ENCODE data around the gene MARCHF3.

The MARCHF3 gene

GRCh38 chr5:126918615-126918957, 111.8 kb downstream of the MARCHF3 start:
- TF ChIP-seq CTCF (conservative IDR thresholded peaks at IDR 0.05; ENCODE audit: low read length) (no peak), EZH2phosphoT487 (IDR thresholded peaks at IDR 0.05; ENCODE audit: borderline replicate concordance) (no peak)
- no peak overlapping the region for H2AFZ ChIP-seq (ENCODE audit: low read length)
- no peaks in the 10 kb centered on the region for H3K9me2 ChIP-seq (replicated peaks; ENCODE audit: low read depth, low read length)
- no peak overlapping the region for H3K4me3 ChIP-seq (ENCODE audit: low read length, poor library complexity, severe bottlenecking)
- no peak overlapping the region for H3K9ac ChIP-seq (ENCODE audit: low read depth, low read length, poor library complexity, severe bottlenecking)
- H3K9me3 ChIP-seq (ENCODE audit: insufficient read depth, low read depth, low read length), result no peaks in the 10 kb centered on the region
- H3K79me2 ChIP-seq (ENCODE audit: insufficient read depth, low read length), result no peaks in the 10 kb centered on the region
- H4K20me1 ChIP-seq (ENCODE audit: insufficient read depth, low read length, poor library complexity, severe bottlenecking), result no peaks in the 10 kb centered on the region
- H3K4me2 ChIP-seq (ENCODE audit: low read depth, low read length, poor library complexity, severe bottlenecking), result no peak overlapping the region
- H3K27me3 ChIP-seq (ENCODE audit: insufficient read depth, low read length, poor library complexity, severe bottlenecking), result no peaks in the 10 kb centered on the region
- H3F3A ChIP-seq (ENCODE audit: low read depth), result no peaks in the 10 kb centered on the region
- H3K4me1 ChIP-seq (ENCODE audit: insufficient read depth, low read length, poor library complexity, severe bottlenecking), result peaks cover 7% of the 10 kb centered on the region
- no peaks in the 10 kb centered on the region; the same call in 1 of the 2 replicates for H3K36me3 ChIP-seq (ENCODE audit: insufficient read depth, low read length)

- Histone ChIP-seq H3K4me3 (ENCODE audit: low read length, poor library complexity, severe bottlenecking) (no peak overlapping the region), H3K27me3 (ENCODE audit: insufficient read depth, low read length, poor library complexity, severe bottlenecking) (no peaks in the 10 kb centered on the region), H4K20me1 (ENCODE audit: insufficient read depth, low read length, poor library complexity, severe bottlenecking) (no peaks in the 10 kb centered on the region), H3K4me2 (ENCODE audit: low read depth, low read length, poor library complexity, severe bottlenecking) (no peak overlapping the region), H3K9ac (ENCODE audit: low read depth, low read length, poor library complexity, severe bottlenecking) (no peak overlapping the region), H2AFZ (ENCODE audit: low read length) (no peak overlapping the region), H3K36me3 (ENCODE audit: insufficient read depth, low read length) (no peaks in the 10 kb centered on the region; the same call in 1 of the 2 replicates), H3K4me1 (ENCODE audit: insufficient read depth, low read length, poor library complexity, severe bottlenecking) (peaks cover 8% of the 10 kb centered on the region), H3K79me2 (ENCODE audit: insufficient read depth, low read length) (no peaks in the 10 kb centered on the region), H3F3A (ENCODE audit: low read depth) (no peaks in the 10 kb centered on the region), H3K9me3 (ENCODE audit: insufficient read depth, low read depth, low read length) (no peaks in the 10 kb centered on the region), H3K9me2 (replicated peaks; ENCODE audit: low read depth, low read length) (no peaks in the 10 kb centered on the region)
- TF ChIP-seq EZH2phosphoT487 (IDR thresholded peaks at IDR 0.05; ENCODE audit: borderline replicate concordance) (no peak), CTCF (conservative IDR thresholded peaks at IDR 0.05; ENCODE audit: low read length) (no peak)
These were observed 112.3 kb downstream of the MARCHF3 start for GRCh38 chr5:126917918-126918614.

GRCh38 chr5:126915496-126915895, 114.9 kb downstream of the MARCHF3 start:
- TF ChIP-seq CTCF (conservative IDR thresholded peaks at IDR 0.05; ENCODE audit: low read length) (no peak), EZH2phosphoT487 (IDR thresholded peaks at IDR 0.05; ENCODE audit: borderline replicate concordance) (no peak)
- H3K4me2 ChIP-seq (ENCODE audit: low read depth, low read length, poor library complexity, severe bottlenecking), result no peak overlapping the region
- no peaks in the 10 kb centered on the region for H3K79me2 ChIP-seq (ENCODE audit: insufficient read depth, low read length)
- no peak overlapping the region for H3K4me3 ChIP-seq (ENCODE audit: low read length, poor library complexity, severe bottlenecking)
- peaks cover 25% of the 10 kb centered on the region for H3K4me1 ChIP-seq (ENCODE audit: insufficient read depth, low read length, poor library complexity, severe bottlenecking)
- no peaks in the 10 kb centered on the region for H4K20me1 ChIP-seq (ENCODE audit: insufficient read depth, low read length, poor library complexity, severe bottlenecking)
- no peaks in the 10 kb centered on the region for H3K27me3 ChIP-seq (ENCODE audit: insufficient read depth, low read length, poor library complexity, severe bottlenecking)
- no peaks in the 10 kb centered on the region; the same call in 1 of the 2 replicates for H3K36me3 ChIP-seq (ENCODE audit: insufficient read depth, low read length)
- no peak overlapping the region for H3K9ac ChIP-seq (ENCODE audit: low read depth, low read length, poor library complexity, severe bottlenecking)
- H2AFZ ChIP-seq (ENCODE audit: low read length), result no peak overlapping the region
- no peaks in the 10 kb centered on the region for H3K9me2 ChIP-seq (replicated peaks; ENCODE audit: low read depth, low read length)
- H3K9me3 ChIP-seq (ENCODE audit: insufficient read depth, low read depth, low read length), result no peaks in the 10 kb centered on the region
- H3F3A ChIP-seq (ENCODE audit: low read depth), result no peaks in the 10 kb centered on the region

Measured in Loucy (cell line).